HepG2 (cell line): Measurements from ENCODE around the gene LPCAT4.

Experiments
- E2F1 ChIP-seq: sonication (generic); formaldehyde crosslinking; IDR thresholded peaks from 2 replicates; pipeline ENCODE4 v1.5.0; 2020; ENCODE audit warnings: missing genetic modification reagents
- NR3C1 ChIP-seq: sonication (generic); formaldehyde crosslinking; IDR thresholded peaks from 2 replicates; pipeline ENCODE4 v1.4.0; 2020; ENCODE audit warnings: missing genetic modification reagents
- THAP7 ChIP-seq: sonication (generic); formaldehyde crosslinking; IDR thresholded peaks from 2 replicates; pipeline ENCODE4 v1.8.1; 2023; ENCODE audit warnings: mild to moderate bottlenecking, missing genetic modification reagents
- ZNF598 ChIP-seq: sonication (generic); formaldehyde crosslinking; IDR thresholded peaks from 2 replicates; pipeline ENCODE4 v1.5.1; 2020; ENCODE audit warnings: mild to moderate bottlenecking, missing genetic modification reagents, borderline replicate concordance
- ZNF816 ChIP-seq: sonication (generic); formaldehyde crosslinking; IDR thresholded peaks from 2 replicates; pipeline ENCODE4 v1.8.0; 2022; ENCODE audit warnings: missing genetic modification reagents, mild to moderate bottlenecking, borderline replicate concordance

- TF ChIP-seq THAP7, result no peak
- no peak for TF ChIP-seq E2F1 (CRISPR knock-in tag)
- no peak for TF ChIP-seq NR3C1
- TF ChIP-seq ZNF598 (CRISPR knock-in tag), result no peak
- TF ChIP-seq ZNF816, result no peak
Observed at GRCh38 chr15:34338347-34338746, 28.6 kb downstream of the LPCAT4 start.
